Measurements from ENCODE around the gene NECAB2.

DNA sequence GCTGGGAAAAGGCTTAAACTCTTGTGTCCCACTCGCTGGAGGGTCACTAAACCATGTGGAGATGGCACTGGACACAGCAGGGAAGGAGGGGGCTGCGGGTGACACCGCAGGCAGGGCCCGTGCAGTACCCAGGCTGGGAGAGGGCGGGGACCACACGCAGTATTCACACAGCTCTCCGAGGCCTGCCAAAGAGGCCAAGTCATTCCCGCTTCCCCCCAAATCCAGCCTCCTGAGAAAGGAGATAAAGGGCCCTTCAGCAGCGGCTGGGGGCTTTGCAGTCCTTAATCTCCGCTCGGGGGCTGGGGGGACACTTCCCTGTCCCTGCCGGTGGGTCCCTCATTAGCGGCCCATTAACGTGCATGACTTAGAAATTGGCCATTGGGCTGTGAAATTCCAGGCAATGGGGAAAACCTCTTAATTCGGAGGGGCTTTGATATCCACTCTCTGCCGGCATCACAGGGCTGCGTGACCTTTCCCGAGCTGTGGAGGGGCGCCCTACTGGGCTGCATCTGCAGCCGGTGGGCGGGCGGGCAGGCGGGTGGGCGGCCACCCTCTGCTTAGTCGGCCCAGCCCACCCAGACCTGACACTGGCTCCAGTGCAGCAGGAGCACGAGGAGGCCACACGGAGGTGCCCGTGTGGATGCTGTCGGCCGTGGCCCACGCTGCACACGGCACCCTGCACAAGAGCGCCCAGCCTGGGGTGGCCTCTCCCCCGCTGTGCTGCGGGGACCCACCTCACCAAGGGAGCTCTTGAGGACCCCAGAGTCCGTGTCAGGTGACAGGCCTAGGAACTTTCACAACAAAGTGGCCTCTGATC lies 77.2 kb downstream of the NECAB2 start:
- TF ChIP-seq CTCF (IDR thresholded peaks at IDR 0.05 in 4 of 5, conservative IDR thresholded peaks at IDR 0.05 in 1 of 5) = no peak
- no peak for TF ChIP-seq POLR2A (IDR thresholded peaks at IDR 0.05)
